Kidney epithelial cell (primary cell): ENCODE data around the gene SYNGR1. TPM values are rescaled to one million over a fixed set of nuclear protein-coding genes. Genes with fewer than 3 reads are reported as not detected.

ENCODE experiments used
- DNase-seq: peaks from one replicate; pipeline ENCODE4 v3.0.0-alpha.2; 2010; ENCODE audit warnings: low read depth
- H3K27me3 ChIP-seq: 2 replicates; pipeline ENCODE4 v1.6.0; 2011; ENCODE audit warnings: low read length; ENCODE audit not compliant: control insufficient read depth, insufficient read depth
- H3K36me3 ChIP-seq: 2 replicates; pipeline ENCODE4 v1.5.1; 2011; ENCODE audit warnings: low read length; ENCODE audit not compliant: control insufficient read depth, insufficient read depth
- H3K4me3 ChIP-seq: 2 replicates; pipeline ENCODE4 v1.5.1; 2011; ENCODE audit warnings: low read depth, mild to moderate bottlenecking, control low read depth, low read length
- total RNA-seq: library from RNA; depleted of rRNA; stranded (reverse); fragments of >200 nt; gene quantifications from 2 replicates; pipeline ENCODE4 v1.2.3, GENCODE V29; 2015
- TF ChIP-seq, protein P1 (sequence below): IDR thresholded peaks from 2 replicates; pipeline ENCODE4 v1.5.1; 2011; ENCODE audit warnings: mild to moderate bottlenecking, moderate library complexity, low read length, control low read depth, inconsistent platforms; ENCODE audit not compliant: insufficient read depth, poor library complexity, severe bottlenecking

Gene SYNGR1
- total RNA-seq, 1 donor from 2014 or later: 2.0 TPM

DNA sequence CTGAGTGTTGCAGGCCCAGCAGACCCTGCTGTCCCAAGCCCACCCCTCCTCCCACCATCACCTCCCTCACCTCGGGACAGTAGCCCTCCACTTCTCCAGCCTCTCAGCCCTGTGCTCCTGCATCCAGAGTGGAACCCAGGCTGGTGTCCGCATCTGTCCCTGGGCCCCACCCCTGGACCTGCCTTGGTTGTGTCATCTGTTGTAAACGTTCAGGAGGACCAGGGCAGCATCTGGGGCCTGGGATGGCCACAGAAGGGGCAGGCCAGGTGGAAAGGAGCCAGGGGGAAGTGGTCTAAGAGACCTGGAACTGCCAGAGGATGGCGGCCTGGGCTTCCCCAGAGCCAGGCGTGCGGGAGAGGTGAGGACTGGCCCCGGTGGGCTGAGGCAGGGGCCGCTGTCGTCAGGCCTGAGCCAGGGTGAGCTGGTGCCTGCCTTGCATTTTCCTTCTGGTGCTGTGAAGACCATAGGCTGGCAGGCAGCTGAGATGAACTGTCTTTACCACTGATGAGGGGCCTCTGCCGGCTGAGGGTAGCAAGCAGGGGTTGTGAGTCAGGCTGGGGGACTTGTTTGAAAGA is 80.9 kb downstream of the SYNGR1 start:
- Histone ChIP-seq H3K36me3 (peaks cover 4% of the 10 kb centered on the region), H3K4me3 (no peak overlapping the region), H3K27me3 (no peaks in the 10 kb centered on the region)
- TF ChIP-seq, protein P1, sequence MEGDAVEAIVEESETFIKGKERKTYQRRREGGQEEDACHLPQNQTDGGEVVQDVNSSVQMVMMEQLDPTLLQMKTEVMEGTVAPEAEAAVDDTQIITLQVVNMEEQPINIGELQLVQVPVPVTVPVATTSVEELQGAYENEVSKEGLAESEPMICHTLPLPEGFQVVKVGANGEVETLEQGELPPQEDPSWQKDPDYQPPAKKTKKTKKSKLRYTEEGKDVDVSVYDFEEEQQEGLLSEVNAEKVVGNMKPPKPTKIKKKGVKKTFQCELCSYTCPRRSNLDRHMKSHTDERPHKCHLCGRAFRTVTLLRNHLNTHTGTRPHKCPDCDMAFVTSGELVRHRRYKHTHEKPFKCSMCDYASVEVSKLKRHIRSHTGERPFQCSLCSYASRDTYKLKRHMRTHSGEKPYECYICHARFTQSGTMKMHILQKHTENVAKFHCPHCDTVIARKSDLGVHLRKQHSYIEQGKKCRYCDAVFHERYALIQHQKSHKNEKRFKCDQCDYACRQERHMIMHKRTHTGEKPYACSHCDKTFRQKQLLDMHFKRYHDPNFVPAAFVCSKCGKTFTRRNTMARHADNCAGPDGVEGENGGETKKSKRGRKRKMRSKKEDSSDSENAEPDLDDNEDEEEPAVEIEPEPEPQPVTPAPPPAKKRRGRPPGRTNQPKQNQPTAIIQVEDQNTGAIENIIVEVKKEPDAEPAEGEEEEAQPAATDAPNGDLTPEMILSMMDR: no peak
- DNase-seq: no peak

DNA sequence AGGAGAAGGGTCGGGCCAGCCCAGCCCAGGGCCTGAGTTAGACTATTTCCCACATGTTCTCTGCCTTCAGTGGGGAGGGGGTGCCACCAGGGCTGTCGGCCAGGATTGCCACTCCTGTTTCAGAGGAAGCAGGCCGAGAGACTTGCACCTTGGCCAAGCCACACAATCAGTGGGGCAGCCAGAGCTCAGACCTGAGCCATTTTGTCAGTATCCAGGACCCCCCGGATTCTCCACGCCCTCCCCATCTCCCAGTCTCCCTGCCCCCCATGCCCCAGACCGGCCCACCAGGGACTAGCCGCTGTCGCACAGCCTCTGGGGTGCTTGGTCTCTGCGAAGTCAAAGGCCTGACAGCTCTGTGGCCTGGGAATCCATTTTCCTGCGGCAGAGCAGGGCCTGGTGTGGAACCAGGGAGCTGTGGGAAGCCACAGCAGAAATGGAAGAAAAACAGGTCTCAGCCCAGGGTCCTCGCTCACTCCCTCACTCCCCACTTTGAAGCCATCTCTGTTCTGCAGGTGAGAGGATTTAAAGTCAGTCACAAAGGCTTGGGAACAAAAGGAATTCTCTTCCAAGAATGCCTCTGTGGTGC is 81.5 kb downstream of the SYNGR1 start:
- Histone ChIP-seq H3K36me3 (peaks cover 4% of the 10 kb centered on the region), H3K4me3 (no peak overlapping the region), H3K27me3 (no peaks in the 10 kb centered on the region)
- TF ChIP-seq, protein P1: no peak
- DNase-seq: no peak

- peaks cover 4% of the 10 kb centered on the region for H3K36me3 ChIP-seq
- TF ChIP-seq, protein P1: no peak
- H3K27me3 ChIP-seq: no peaks in the 10 kb centered on the region
- no peak overlapping the region for H3K4me3 ChIP-seq
- DNase-seq: no peak
Measured at GRCh38 chr22:39431821-39432251, 82.0 kb downstream of the SYNGR1 start.

- DNase-seq: no peak
Measured at GRCh38 chr22:39432361-39432811, 82.6 kb downstream of the SYNGR1 start.

DNA sequence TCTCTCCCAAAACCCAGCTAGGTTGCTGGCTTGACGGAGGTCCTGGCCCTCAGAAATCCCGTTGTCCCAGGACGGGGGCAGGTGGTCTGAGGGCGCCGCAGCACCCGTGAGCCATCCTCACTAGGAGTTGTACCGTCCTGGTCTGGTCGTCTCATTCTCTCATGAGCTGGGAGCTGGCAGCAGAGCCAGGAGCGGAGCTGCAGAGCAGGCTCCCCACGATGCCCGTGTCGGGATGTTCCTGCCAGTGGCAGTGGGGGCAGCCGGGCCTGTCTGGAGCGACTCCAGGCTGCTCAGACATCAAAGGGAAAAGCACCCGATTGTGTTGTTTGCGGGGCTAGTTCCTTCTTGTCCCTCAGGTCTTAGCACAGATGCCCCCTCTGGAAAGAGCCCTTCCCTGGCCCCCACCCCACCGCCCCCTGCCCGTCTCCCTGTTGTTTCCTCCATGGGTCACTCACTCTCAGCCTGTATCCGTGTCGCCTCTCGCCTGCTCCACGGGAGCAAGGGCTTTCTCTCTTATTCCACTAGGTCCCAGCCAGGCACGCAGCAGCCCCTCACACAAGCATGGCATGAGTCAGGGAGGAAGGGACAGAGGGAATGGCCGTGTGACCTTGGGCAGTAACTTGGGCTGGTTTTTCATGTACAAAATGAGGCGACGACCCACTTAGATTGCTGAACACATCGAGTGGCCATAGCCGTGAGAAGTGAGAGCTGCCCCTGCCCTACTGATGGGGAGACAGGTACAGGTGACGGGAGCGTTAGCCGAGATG is 83.9 kb downstream of the SYNGR1 start:
- no peak for DNase-seq
- TF ChIP-seq, protein P1: no peak
- peaks cover 1% of the 10 kb centered on the region for H3K36me3 ChIP-seq
- no peak overlapping the region for H3K4me3 ChIP-seq
- H3K27me3 ChIP-seq: no peaks in the 10 kb centered on the region

More at GRCh38 chr22:39432361-39432811, 82.6 kb downstream of the SYNGR1 start:
- no peak overlapping the region for H3K4me3 ChIP-seq
- TF ChIP-seq, protein P1: no peak
- H3K36me3 ChIP-seq: peaks cover 3% of the 10 kb centered on the region
- H3K27me3 ChIP-seq: no peaks in the 10 kb centered on the region
